HCT116 (cell line): ENCODE results near the gene KRTAP12-4. TPM values are rescaled to one million over a fixed set of nuclear protein-coding genes. Genes with fewer than 3 reads are reported as not detected.

Experiments
- ATAC-seq: fragments of 200-7000 bp; cut with Tn5 transposase; 2 replicates; pipeline ENCODE4 v1.9.1; 2020; ENCODE audit warnings: mild to moderate bottlenecking, moderate library complexity
- BruUV-seq: library from RNA; stranded (reverse); fragments of 400-500 nt; replicated peaks from 2 replicates; lab custom pipeline; 2021; lab: Mats Ljungman, UMichigan
- CTCF ChIA-PET: fragments of 300-600 bp; sonication (Branson Sonifier 250); formaldehyde crosslinking; loops from one replicate; lab custom pipeline; 2021; ENCODE audit warnings: antibody characterized with exemption; lab: Charles Lee
- POLR2A ChIA-PET: fragments of 300-600, 350-600 bp; sonication (Branson Sonifier 250); formaldehyde crosslinking; loops from one replicate; lab custom pipeline; 2021; ENCODE audit warnings: antibody characterized with exemption; lab: Charles Lee
- RAD21 ChIA-PET, 2 experiments: fragments of 300-600 bp; sonication (Branson Sonifier 250); formaldehyde crosslinking; loops; one replicate each; lab custom pipeline; 2023; ENCODE audit warnings: low total read pairs in 2 of 2; ENCODE audit not compliant: uncharacterized antibody in 2 of 2, unreplicated experiment in 2 of 2, low non-redundant PET in 1 of 2; lab: Charles Lee
- DNase-seq: peaks from one replicate; pipeline ENCODE4 v3.0.0-alpha.2; 2010; ENCODE audit warnings: low read depth, low spot score
- H2AFZ ChIP-seq: fragments of 200-600 bp; shearing (Covaris generic), sonication (generic); 2 replicates; pipeline ENCODE4 v1.6.1; 2017; ENCODE audit warnings: low read depth, mixed run types, mixed read lengths, antibody characterized with exemption, low read length; ENCODE audit not compliant: poor library complexity, severe bottlenecking
- H3K27ac ChIP-seq: 2 replicates; pipeline ENCODE4 v1.5.1; 2012; ENCODE audit warnings: low read depth, low read length
- H3K27me3 ChIP-seq: fragments of 200-600 bp; sonication (generic); 2 replicates; pipeline ENCODE4 v1.6.1; 2016; ENCODE audit warnings: mixed run types, low read length, mixed read lengths; ENCODE audit not compliant: insufficient read depth
- H3K36me3 ChIP-seq, 2 experiments: fragments of 200-500 bp in 1 of 2; fragments of 200-600 bp in 1 of 2; sonication (Bioruptor generic) in 1 of 2; sonication (generic) in 1 of 2; 2 replicates each; pipeline versions ENCODE4 v1.5.1 to v1.6.1; 2014 to 2016; ENCODE audit warnings: low read length in 2 of 2, inconsistent platforms in 1 of 2, mixed read lengths in 1 of 2, mixed run types in 1 of 2; ENCODE audit not compliant: insufficient read depth in 2 of 2, control insufficient read depth in 1 of 2
- H3K4me1 ChIP-seq, 2 experiments: fragments of 200-600 bp in 1 of 2; sonication (generic) in 1 of 2; 2 replicates each; pipeline versions ENCODE4 v1.5.1 to v1.6.1; 2012 to 2017; ENCODE audit warnings: low read length in 2 of 2, inconsistent platforms in 1 of 2, mild to moderate bottlenecking in 1 of 2, mixed read lengths in 1 of 2, mixed run types in 1 of 2, moderate library complexity in 1 of 2; ENCODE audit not compliant: insufficient read depth in 2 of 2, control insufficient read depth in 1 of 2
- H3K4me2 ChIP-seq: fragments of 200-600 bp; sonication (generic); 2 replicates; pipeline ENCODE4 v1.6.1; 2017; ENCODE audit warnings: mixed run types, low read length, mixed read lengths
- H3K4me3 ChIP-seq, 2 experiments: fragments of 200-600 bp in 1 of 2; sonication (generic) in 1 of 2; replicated peaks in 1 of 2; 2 replicates each; pipeline ENCODE4 v1.5.1; 2011 to 2016; ENCODE audit warnings: low read length in 2 of 2, control low read depth in 1 of 2, low read depth in 1 of 2, mild to moderate bottlenecking in 1 of 2, mixed read lengths in 1 of 2, mixed run types in 1 of 2
- H3K79me2 ChIP-seq: fragments of 200-600 bp; sonication (generic); 2 replicates; pipeline ENCODE4 v1.6.1; 2017; ENCODE audit warnings: mild to moderate bottlenecking, mixed run types, low read length, moderate library complexity, mixed read lengths; ENCODE audit not compliant: insufficient read depth
- H3K9ac ChIP-seq: fragments of 200-600 bp; sonication (generic); 2 replicates; pipeline ENCODE4 v1.6.1; 2016; ENCODE audit warnings: low read length, mixed read lengths
- H3K9me2 ChIP-seq: fragments of 200-600 bp; sonication (generic), shearing (Covaris generic); 2 replicates; pipeline ENCODE4 v1.6.1; 2017; ENCODE audit warnings: mixed run types, mild to moderate bottlenecking, moderate library complexity; ENCODE audit not compliant: insufficient read depth
- H3K9me3 ChIP-seq, 2 experiments: fragments of 200-500 bp in 1 of 2; fragments of 200-600 bp in 1 of 2; sonication (Bioruptor generic) in 1 of 2; sonication (generic) in 1 of 2; 2 replicates each; pipeline ENCODE4 v1.6.1; 2014 to 2017; ENCODE audit warnings: low read length in 2 of 2, mixed read lengths in 2 of 2, inconsistent platforms in 1 of 2, low read depth in 1 of 2, mild to moderate bottlenecking in 1 of 2, mixed run types in 1 of 2, moderate library complexity in 1 of 2; ENCODE audit not compliant: control insufficient read depth in 1 of 2, insufficient read depth in 1 of 2
- H4K20me1 ChIP-seq: fragments of 200-600 bp; sonication (generic), shearing (Covaris generic); 2 replicates; pipeline ENCODE4 v1.6.1; 2017; ENCODE audit warnings: mixed run types, mild to moderate bottlenecking, moderate library complexity; ENCODE audit not compliant: insufficient read depth
- ATF3 ChIP-seq: IDR thresholded peaks from 2 replicates; pipeline ENCODE4 v1.6.1; 2012
- CBX3 ChIP-seq: IDR thresholded peaks from 2 replicates; pipeline ENCODE4 v1.6.1; 2012; ENCODE audit warnings: low read depth
- CEBPB ChIP-seq: IDR thresholded peaks from 2 replicates; pipeline ENCODE4 v1.6.1; 2012; ENCODE audit warnings: low read depth
- CTCF ChIP-seq, 3 experiments: fragments of 200-600 bp in 1 of 3; sonication (generic) in 1 of 3; IDR thresholded peaks in 2 of 3; conservative IDR thresholded peaks in 1 of 3; 2 replicates each; pipeline ENCODE4 v1.5.1; 2012 to 2017; ENCODE audit warnings: low read depth in 2 of 3, low read length in 2 of 3, antibody characterized with exemption in 1 of 3, borderline replicate concordance in 1 of 3, control low read depth in 1 of 3, mild to moderate bottlenecking in 1 of 3, mixed read lengths in 1 of 3, mixed run types in 1 of 3, moderate library complexity in 1 of 3; ENCODE audit not compliant: insufficient read depth in 1 of 3
- EGR1 ChIP-seq: IDR thresholded peaks from 2 replicates; pipeline ENCODE4 v1.6.1; 2012; ENCODE audit warnings: low read depth
- ELF1 ChIP-seq: IDR thresholded peaks from 2 replicates; pipeline ENCODE4 v1.6.1; 2012; ENCODE audit warnings: low read depth, borderline replicate concordance
- EZH2phosphoT487 ChIP-seq: fragments of 200-600 bp; IDR thresholded peaks from 2 replicates; pipeline ENCODE4 v1.6.1; 2018; ENCODE audit warnings: antibody characterized with exemption, borderline replicate concordance
- JUND ChIP-seq: IDR thresholded peaks from 2 replicates; pipeline ENCODE4 v1.6.1; 2012
- MAX ChIP-seq: IDR thresholded peaks from 2 replicates; pipeline ENCODE4 v1.6.1; 2012
- SIN3A ChIP-seq: IDR thresholded peaks from 2 replicates; pipeline ENCODE4 v1.6.1; 2012; ENCODE audit warnings: low read depth
- SRF ChIP-seq: IDR thresholded peaks from 2 replicates; pipeline ENCODE4 v1.6.1; 2012; ENCODE audit warnings: low read depth
- ZFX ChIP-seq: fragments of 450-650 bp; IDR thresholded peaks from 2 replicates; pipeline ENCODE4 v1.6.1; 2017
- ZNF274 ChIP-seq: fragments of 200-500 bp; sonication (Bioruptor generic); IDR thresholded peaks from 2 replicates; pipeline ENCODE4 v1.6.1; 2014; ENCODE audit warnings: mild to moderate bottlenecking, low read depth, low read length, inconsistent platforms
- intact Hi-C: fragments of 100-400 bp; cut with micrococcal nuclease; formaldehyde crosslinking; loops from 2 replicates; pipeline ENCODE4 v1.10.0; 2022
- total RNA-seq: library from RNA; stranded (reverse); gene quantifications from one replicate; pipeline ENCODE4 v1.2.1, GENCODE V29; 2021; ENCODE audit not compliant: unreplicated experiment
- TF ChIP-seq, protein P1 (sequence below): IDR thresholded peaks from 2 replicates; pipeline ENCODE4 v1.6.1; 2012; ENCODE audit warnings: low read depth

Gene KRTAP12-4
- total RNA-seq, 1 experiment from 2014 or later, result not detected

DNA sequence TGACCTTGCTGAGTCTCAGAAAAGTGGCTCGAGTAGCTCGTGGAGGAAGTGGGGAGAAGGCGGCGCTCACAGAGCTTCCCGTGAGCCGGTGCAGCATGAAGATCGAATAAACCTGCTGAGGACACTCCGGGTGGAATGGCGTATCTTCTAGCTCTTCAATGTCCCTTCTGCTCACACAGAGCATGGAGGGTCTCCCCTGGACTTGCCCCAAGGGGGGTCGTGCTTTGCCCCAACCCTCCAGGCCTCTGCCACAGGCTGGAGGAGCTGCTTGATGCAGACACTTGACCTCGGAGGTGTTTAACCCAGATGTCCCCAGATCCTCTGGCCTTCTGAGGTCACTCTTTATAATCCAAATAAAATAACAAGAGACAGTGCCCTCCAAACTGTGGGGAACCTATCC lies 40.3 kb upstream of the KRTAP12-4 start:
- ATAC-seq (no peak), DNase-seq (no peak)
- Histone ChIP-seq H2AFZ (no peak overlapping the region), H3K4me1 (no peaks in the 10 kb centered on the region), H3K4me2 (no peak overlapping the region), H4K20me1 (no peaks in the 10 kb centered on the region), H3K9ac (no peak overlapping the region)
- ChIA-PET POLR2A (no interaction called here), CTCF (no interaction called here)
- BruUV-seq, result no TSS peak
- TF ChIP-seq SRF (no peak), CBX3 (no peak), ZFX (no peak), ATF3 (no peak), SIN3A (no peak), CTCF (IDR thresholded peaks at IDR 0.05 in 2 of 3, conservative IDR thresholded peaks at IDR 0.05 in 1 of 3; ENCODE audit: borderline replicate concordance in 1 of 3, insufficient read depth in 1 of 3, low read depth in 2 of 3, low read length in 2 of 3) (no peak), JUND (no peak), MAX (no peak), CEBPB (no peak), EGR1 (no peak), ELF1 (no peak), ZNF274 (no peak), EZH2phosphoT487 (no peak)
- TF ChIP-seq, protein P1, sequence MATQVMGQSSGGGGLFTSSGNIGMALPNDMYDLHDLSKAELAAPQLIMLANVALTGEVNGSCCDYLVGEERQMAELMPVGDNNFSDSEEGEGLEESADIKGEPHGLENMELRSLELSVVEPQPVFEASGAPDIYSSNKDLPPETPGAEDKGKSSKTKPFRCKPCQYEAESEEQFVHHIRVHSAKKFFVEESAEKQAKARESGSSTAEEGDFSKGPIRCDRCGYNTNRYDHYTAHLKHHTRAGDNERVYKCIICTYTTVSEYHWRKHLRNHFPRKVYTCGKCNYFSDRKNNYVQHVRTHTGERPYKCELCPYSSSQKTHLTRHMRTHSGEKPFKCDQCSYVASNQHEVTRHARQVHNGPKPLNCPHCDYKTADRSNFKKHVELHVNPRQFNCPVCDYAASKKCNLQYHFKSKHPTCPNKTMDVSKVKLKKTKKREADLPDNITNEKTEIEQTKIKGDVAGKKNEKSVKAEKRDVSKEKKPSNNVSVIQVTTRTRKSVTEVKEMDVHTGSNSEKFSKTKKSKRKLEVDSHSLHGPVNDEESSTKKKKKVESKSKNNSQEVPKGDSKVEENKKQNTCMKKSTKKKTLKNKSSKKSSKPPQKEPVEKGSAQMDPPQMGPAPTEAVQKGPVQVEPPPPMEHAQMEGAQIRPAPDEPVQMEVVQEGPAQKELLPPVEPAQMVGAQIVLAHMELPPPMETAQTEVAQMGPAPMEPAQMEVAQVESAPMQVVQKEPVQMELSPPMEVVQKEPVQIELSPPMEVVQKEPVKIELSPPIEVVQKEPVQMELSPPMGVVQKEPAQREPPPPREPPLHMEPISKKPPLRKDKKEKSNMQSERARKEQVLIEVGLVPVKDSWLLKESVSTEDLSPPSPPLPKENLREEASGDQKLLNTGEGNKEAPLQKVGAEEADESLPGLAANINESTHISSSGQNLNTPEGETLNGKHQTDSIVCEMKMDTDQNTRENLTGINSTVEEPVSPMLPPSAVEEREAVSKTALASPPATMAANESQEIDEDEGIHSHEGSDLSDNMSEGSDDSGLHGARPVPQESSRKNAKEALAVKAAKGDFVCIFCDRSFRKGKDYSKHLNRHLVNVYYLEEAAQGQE, result no peak
- TF ChIP-seq, all 23 proteins: peak for 0
- H3K9me2 ChIP-seq, result no peaks in the 10 kb centered on the region
- peaks cover 3% of the 10 kb centered on the region; the same call in 1 of the 2 replicates for H3K27me3 ChIP-seq
- RAD21 ChIA-PET, result no interaction called here
- intact Hi-C loops, result no loop called here
- H3K27ac ChIP-seq, result no peak overlapping the region
- no peaks in the 10 kb centered on the region for H3K79me2 ChIP-seq
- no peaks in the 10 kb centered on the region for H3K36me3 ChIP-seq
- peaks cover 4 to 14% of the 10 kb centered on the region in 2 experiments; a peak in 2 of 4 replicates for H3K9me3 ChIP-seq
- H3K4me3 ChIP-seq, result no peak overlapping the region
